Kidney epithelial cell (primary cell): ENCODE data around the gene ZBP1. TPM values are rescaled to one million over a fixed set of nuclear protein-coding genes. Genes with fewer than 3 reads are reported as not detected.

ENCODE experiments used
- DNase-seq: peaks from one replicate; pipeline ENCODE4 v3.0.0-alpha.2; 2010; ENCODE audit warnings: low read depth
- H3K27me3 ChIP-seq: 2 replicates; pipeline ENCODE4 v1.6.0; 2011; ENCODE audit warnings: low read length; ENCODE audit not compliant: control insufficient read depth, insufficient read depth
- H3K36me3 ChIP-seq: 2 replicates; pipeline ENCODE4 v1.5.1; 2011; ENCODE audit warnings: low read length; ENCODE audit not compliant: control insufficient read depth, insufficient read depth
- H3K4me3 ChIP-seq: 2 replicates; pipeline ENCODE4 v1.5.1; 2011; ENCODE audit warnings: low read depth, mild to moderate bottlenecking, control low read depth, low read length
- CTCF ChIP-seq: IDR thresholded peaks from 2 replicates; pipeline ENCODE4 v1.5.1; 2011; ENCODE audit warnings: mild to moderate bottlenecking, moderate library complexity, low read length, control low read depth, inconsistent platforms; ENCODE audit not compliant: insufficient read depth, poor library complexity, severe bottlenecking
- total RNA-seq: library from RNA; depleted of rRNA; stranded (reverse); fragments of >200 nt; gene quantifications from 2 replicates; pipeline ENCODE4 v1.2.3, GENCODE V29; 2015

Gene ZBP1
- total RNA-seq, 1 donor from 2014 or later: not detected

- TF ChIP-seq CTCF: no peak
- Histone ChIP-seq H3K4me3 (no peak overlapping the region), H3K27me3 (peaks cover 84% of the 10 kb centered on the region), H3K36me3 (no peaks in the 10 kb centered on the region)
- no peak for DNase-seq
These were observed 40.8 kb downstream of the ZBP1 start for GRCh38 chr20:57579331-57579897.

GRCh38 chr20:57578476-57579165 is 41.6 kb downstream of the ZBP1 start:
- peaks cover 86% of the 10 kb centered on the region for H3K27me3 ChIP-seq
- no peak for DNase-seq
- no peak overlapping the region for H3K4me3 ChIP-seq
- no peaks in the 10 kb centered on the region for H3K36me3 ChIP-seq
- TF ChIP-seq CTCF: no peak

GRCh38 chr20:57577679-57578475 is 42.3 kb downstream of the ZBP1 start:
- no peak for DNase-seq
- H3K4me3 ChIP-seq: no peak overlapping the region
- TF ChIP-seq CTCF: no peak
- peaks cover 88% of the 10 kb centered on the region for H3K27me3 ChIP-seq
- H3K36me3 ChIP-seq: no peaks in the 10 kb centered on the region

GRCh38 chr20:57576617-57577550 is 43.3 kb downstream of the ZBP1 start:
- Histone ChIP-seq H3K27me3 (peaks cover 94% of the 10 kb centered on the region), H3K4me3 (no peak overlapping the region)

More at GRCh38 chr20:57576617-57577550, 43.3 kb downstream of the ZBP1 start:
- no peaks in the 10 kb centered on the region for H3K36me3 ChIP-seq
- TF ChIP-seq CTCF: no peak
- DNase-seq: no peak
